ENCODE results near the gene CKS2.
A peak's percentile ranks its signal among the peaks of the same experiment; 100 is the strongest.
"Not testable (repeated sequence)": the region's sequence is repeated elsewhere in the genome, so short reads cannot be mapped to it uniquely, and the experiment has no call there.

CKS2 gene

DNA sequence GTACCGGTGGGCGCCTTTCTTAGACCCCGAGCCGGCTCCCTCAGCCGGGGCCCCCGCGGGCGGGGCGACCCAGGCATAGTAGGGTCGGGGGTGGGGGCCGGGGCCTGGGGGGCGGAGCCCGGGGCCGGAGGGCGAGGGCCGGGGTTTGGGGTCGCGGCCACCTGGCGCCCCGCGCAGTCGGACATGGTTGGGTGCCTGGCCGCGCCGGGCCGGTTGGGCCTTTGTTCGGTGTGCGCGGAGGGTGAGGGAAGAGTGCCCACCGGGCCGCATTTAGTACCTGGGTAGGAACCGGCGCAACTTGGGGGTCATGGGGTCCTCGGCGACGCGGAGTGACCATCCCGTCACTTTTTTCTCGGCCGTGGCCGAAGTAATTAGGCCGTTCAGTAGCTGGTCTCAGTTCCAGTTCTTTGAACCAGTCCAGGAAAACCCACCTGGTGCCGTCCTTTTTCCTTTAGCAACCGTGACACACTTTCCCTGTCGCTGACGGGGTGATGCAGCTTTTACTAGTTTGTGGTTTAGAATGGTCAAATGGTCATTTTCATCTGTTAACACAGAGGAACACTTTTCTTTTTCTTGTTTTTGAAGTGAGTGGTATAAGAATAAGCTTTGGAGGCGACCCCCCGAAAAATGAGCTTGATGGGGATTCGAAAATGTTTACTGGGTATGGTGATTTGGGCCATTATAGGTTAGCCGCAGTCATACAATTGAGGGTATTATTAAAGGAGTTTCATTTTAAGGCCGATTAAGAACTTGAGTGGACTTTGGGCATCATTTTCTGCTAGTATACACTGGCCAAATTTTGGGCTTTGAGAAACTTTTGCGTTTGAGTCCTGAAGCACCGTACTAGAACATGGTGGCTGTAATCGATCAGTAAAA lies 589 bp downstream of the CKS2 start:
- DNase-seq (ENCODE audit: low spot score) = no peak

DNA sequence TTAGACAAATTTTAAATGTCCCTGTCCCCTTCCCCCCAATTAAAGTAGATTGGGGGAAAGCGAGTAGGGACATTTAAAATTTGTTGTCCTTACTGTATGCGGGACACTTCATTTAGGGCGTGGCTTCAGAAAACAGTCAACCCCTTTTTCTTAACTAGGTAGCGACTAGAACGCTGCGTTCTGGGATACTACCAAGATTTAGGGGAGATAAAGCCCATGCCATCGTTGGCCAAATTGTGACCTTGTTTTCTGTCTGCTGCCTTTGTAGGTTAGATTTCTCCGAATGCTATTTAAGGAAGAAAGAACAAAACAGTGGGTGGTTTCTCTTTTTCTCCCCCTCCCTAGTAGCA lies 1.2 kb downstream of the CKS2 start:
- no peak for DNase-seq (ENCODE audit: low spot score)

GRCh38 chr9:89313842-89314241 lies 2.8 kb downstream of the CKS2 start:
- no peak for DNase-seq (ENCODE audit: low spot score)

DNA sequence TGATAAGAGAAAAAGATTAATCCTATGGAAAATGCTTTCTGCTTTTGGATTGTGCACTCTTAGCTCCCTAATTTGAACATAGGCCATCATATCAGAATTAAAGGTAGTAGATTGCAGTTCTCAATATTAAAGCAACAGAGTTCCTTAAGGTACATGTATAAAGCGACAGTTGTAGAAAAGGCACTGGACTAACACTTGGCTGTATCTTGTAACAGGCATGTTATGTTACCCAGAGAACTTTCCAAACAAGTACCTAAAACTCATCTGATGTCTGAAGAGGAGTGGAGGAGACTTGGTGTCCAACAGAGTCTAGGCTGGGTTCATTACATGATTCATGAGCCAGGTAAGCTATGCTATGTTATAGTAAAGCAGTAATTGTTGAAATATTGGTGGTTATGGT lies 4.0 kb downstream of the CKS2 start:
- no peak for DNase-seq (ENCODE audit: low spot score)

DNA sequence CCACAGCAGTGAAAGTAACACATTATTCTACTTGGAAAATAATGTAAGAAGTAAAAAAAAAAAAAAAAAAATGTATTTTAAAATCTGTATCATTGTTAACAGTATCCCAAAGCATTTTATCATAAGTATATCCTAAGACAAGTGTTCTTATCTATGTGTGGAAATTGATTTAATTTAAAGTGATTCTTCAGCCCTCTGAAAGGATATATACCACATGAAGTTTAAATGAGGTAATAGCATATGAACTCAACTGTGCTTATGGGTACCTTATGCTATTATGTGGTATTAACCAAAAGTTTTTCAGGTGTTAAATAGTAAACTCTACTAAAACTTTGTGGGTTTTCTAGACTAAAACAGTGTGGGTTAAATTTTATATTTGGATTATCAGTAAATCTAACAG lies 4.5 kb downstream of the CKS2 start:
- no peak for DNase-seq (ENCODE audit: low spot score)

GRCh38 chr9:89317282-89317681 lies 6.3 kb downstream of the CKS2 start:
- DNase-seq (ENCODE audit: low spot score) = no peak

- DNase-seq (ENCODE audit: low spot score) = peak; percentile 95
Observed at GRCh38 chr9:89318123-89319014, 7.4 kb downstream of the CKS2 start, which contains the start of gene SECISBP2. Gene SECISBP2, plus strand, starts transcription at chr9:89318500. Its CDS starts 77 bp downstream, at chr9:89318577.

GRCh38 chr9:89319015-89319905 lies 8.3 kb downstream of the CKS2 start:
- peak; percentile 38 for DNase-seq (ENCODE audit: low spot score)

- DNase-seq (ENCODE audit: low spot score) = no peak
Observed at GRCh38 chr9:89323390-89323789, 12.4 kb downstream of the CKS2 start.

DNA sequence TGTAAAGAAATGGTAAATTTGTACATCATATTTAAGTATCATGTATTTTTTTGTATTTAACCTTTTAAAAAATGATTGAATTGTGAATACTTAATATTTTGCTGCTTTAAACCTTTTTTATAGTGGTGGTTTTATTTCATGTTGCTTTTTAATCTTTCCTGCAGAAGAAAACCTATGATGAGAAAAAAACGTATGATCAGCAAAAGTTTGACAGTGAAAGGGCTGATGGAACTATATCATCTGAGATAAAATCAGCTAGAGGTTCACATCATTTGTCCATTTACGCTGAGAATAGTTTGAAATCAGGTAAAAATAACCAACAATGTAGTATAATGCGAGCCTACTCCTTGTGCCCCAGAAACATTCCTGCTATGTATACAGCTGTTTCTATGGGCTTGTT lies 14.7 kb downstream of the CKS2 start:
- no peak for DNase-seq (ENCODE audit: low spot score)

DNA sequence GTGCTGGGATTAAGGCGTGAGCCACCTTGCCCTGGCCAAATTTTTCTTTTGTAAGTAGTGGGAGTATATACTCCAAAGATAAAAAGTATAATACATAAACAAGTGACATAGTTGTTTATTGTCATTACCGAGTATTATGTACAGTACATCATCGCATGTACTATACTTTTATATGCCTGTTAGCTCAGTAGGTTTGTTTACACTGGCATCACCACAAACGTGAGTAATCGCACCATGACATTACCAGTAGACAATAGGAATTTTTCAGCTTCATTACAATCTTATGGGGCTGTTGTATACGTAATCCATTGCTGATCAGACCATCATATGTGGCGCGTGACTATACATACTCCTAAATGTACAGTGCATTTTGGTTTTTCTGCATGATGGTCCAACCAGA lies 17.1 kb downstream of the CKS2 start:
- DNase-seq (ENCODE audit: low spot score) = no peak

DNA sequence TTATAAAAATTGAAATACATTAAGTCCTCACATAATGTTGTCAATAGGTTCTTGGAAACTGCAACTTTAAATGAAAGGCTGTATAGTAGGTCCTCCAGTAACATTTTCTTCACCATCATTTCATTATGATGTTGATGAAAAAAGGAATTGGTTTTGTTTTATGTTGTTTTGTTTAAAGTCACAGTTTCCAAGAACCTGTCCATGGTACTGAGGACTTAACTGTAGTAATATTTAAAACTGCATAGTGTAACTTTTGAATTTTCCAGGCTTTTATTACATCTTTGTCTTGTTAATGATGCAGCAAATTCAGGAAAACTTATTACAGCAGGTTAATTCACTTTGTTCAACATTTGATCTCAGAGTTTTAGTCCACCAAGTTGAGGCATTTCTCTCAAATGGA lies 18.9 kb downstream of the CKS2 start:
- DNase-seq (ENCODE audit: low spot score) = no peak

- DNase-seq (ENCODE audit: low spot score) = no peak
Observed at GRCh38 chr9:89330513-89330912, 19.5 kb downstream of the CKS2 start.

DNA sequence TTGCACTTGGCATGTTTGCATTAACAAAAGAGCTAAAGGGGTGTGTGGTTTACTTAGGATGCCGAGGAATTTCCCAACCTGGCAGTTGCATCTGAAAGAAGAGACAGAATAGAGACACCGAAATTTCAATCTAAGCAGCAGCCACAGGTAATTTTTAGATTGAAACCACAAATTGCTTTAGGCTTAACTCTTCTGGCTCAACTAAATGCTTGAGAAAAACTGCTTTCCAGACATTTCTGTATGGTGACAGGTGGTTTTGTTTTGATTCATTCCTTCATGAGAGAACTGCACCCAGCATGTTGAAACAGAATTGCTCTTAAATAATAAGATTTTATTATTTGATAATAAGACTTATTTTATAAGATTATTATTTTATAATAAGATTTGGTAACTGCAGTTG lies 28.8 kb downstream of the CKS2 start:
- DNase-seq (ENCODE audit: low spot score) = no peak

DNA sequence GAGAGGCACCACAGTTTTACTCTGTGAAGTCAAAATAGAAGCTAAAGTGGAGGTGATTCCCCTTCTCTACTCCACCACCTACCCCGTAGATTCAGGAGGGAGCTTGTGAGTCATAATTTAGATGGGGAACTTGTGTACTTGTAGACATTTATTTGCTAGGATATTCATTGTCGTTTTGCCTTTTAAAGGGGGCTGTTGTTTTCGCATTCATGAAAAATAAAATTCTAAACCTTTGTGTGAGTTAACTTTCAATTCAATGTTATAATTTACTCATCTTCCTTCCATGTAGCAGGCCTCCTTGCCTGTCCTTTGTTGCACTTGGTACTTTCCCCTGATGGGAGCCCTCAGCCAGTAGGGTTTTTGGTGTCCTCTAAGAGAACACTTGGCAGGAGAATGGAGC lies 29.3 kb downstream of the CKS2 start:
- DNase-seq (ENCODE audit: low spot score) = no peak

DNA sequence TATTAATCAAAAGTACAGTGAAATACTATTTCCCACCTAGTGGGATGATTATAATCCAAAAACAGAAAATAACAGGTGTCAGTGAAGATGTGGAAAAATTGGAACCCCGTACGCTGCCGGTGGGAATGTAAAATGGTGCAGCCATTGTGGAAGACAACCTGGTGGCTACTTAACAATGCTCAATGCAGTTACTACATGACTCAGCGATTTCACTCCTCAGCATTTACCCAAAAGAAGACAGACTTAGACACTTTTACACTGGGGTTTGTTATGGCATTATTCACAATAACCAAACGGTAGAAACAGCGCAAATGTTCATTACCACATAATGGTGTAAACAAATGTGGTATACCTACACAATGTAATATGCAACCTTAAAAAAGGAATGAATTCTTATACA lies 31.2 kb downstream of the CKS2 start:
- DNase-seq (ENCODE audit: low spot score) = no peak

GRCh38 chr9:89342948-89343347 lies 32.0 kb downstream of the CKS2 start:
- DNase-seq (ENCODE audit: low spot score) = no peak

DNA sequence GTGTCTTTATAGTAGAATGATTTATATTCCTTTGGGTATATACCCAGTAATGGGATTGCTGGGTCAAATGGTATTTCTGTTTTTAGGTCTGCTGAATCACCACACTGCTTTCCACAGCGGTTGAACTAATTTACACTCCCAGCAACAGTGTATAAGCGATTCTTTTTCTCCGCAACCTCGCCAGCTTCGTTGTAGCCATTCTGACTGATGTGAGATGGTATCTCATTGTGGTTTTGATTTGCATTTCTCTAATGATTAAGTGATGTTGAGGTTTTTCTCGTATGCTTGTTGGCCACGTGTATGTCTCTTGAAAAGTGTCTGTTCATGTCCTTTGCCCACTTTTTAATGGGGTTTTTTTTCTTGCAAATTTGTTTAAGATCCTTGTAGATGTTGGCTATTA lies 32.8 kb downstream of the CKS2 start:
- DNase-seq (ENCODE audit: low spot score) = not testable (repeated sequence)

DNA sequence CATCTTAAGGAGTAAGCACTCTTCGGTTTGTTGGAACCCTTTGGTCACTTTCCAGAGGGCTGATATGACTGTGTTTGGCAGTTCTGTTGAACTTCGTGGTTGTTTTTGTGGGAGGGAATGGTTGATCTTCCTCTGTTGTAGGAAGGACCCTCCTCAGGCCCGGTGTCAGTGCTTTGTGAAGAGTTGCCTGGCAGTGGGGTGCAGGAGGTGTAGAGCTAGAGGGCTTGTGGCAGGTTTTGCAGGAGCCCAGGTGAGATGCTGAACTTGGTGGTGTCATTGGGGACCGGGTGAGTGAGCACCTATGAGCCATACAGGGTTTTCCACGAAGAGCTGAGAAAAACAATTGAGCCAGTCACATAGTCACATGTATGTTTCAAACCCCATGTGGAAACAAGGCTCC lies 34.5 kb downstream of the CKS2 start:
- no peak for DNase-seq (ENCODE audit: low spot score)

DNA sequence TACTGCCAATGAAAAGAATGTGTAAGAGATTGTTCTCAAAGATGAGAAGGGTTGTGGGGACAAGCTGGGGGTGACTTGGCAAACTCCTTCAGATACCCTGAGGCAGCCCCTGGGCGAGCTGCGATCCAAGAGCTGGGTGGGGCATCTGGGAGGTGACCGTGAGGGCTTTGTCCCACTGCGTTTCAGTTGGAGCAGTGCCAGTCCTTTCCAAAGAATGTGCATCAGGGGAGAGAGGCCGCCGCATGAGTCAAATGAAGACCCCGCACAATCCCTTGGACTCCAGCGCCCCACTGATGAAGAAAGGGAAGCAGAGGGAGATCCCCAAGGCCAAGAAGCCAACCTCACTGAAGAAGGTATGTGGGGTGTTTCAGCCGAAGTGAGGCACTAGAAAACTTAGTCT lies 35.7 kb downstream of the CKS2 start:
- DNase-seq (ENCODE audit: low spot score) = no peak

GRCh38 chr9:89347651-89348050 lies 36.7 kb downstream of the CKS2 start:
- DNase-seq (ENCODE audit: low spot score) = no peak

DNA sequence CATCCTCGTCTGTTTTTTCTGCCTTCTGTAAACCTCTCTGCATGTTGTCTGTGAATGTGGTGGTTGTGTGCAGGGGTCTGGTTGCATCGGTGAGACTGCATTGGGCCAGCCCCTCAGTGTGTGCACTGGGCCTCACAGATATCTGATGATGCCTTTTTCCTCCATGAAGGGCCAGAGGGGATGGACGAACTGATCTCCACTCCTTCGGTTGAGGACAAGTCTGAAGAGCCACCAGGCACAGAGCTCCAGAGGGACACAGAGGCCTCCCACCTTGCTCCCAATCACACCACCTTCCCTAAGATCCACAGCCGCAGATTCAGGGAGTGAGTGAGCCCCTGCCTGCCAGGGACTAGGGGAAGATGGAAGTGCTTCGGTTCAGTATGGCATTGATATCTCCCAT lies 38.6 kb downstream of the CKS2 start:
- no peak for DNase-seq (ENCODE audit: low spot score)

Data from pons (tissue), 1 donor.